ENCODE measurements around the gene BIRC5.

DNA sequence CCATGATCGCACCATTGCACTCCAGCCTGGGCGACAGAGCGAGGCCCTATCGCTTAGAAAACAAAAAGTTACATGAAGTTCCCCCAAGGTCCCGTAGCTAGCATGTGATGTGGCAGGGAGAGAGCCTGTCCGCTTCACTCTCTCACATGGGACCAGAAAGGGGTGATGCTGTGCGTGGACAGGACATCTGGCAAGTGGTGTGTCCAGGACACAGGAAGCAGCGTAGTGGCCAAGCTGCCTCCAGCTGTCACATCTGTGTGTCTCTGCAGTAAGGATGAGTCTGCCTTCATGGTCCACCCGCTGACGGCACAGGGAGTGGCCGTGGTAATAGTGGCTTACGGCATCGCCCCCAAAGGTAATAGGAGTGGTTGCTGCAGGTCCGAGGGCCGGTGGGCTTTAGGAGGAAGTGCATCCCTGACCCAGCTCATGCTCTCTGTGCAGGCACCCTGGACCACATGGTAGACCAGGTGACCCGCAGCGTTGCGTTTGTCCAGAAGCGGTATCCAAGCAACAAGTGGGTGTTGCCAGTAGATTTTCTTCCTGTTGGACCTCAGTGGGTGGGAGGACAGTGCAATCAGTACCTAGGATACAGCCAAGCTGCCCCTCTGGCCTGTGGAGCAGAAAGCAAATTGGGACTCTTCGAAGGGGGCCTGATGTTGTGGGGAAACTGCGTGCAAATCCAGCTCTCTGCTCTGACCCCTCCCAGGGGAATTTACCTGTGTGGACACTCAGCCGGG, 9.5 kb upstream of the BIRC5 start:
- TF ChIP-seq POLR2A (IDR thresholded peaks at IDR 0.05; ENCODE audit: low read depth, low read length) = no peak
- no peak for TF ChIP-seq POLR2AphosphoS5 (IDR thresholded peaks at IDR 0.05; ENCODE audit: low read depth, low read length)
- TF ChIP-seq SPI1 (IDR thresholded peaks at IDR 0.05; ENCODE audit: low read depth, low read length) = no peak
- TF ChIP-seq TAF1 (IDR thresholded peaks at IDR 0.05; ENCODE audit: low read depth, low read length) = no peak
